ENCODE results near the gene NFKBIZ. TPM values are rescaled to one million over a fixed set of nuclear protein-coding genes. Genes with fewer than 3 reads are reported as not detected.

NFKBIZ gene
- total RNA-seq = 76.4 and 91.6 TPM in 2 replicates

- peak; percentile 67 for DNase-seq (ENCODE audit: low read depth)
- Histone ChIP-seq H3K27me3 (ENCODE audit: control insufficient read depth, insufficient read depth, low read length) (no peaks in the 10 kb centered on the region), H3K4me3 (ENCODE audit: low read depth, low read length) (peak within 1 kb of the TSS; percentile 96), H3K36me3 (ENCODE audit: control insufficient read depth, insufficient read depth, low read length) (peaks cover 2% of the 10 kb centered on the region)
- TF ChIP-seq CTCF (IDR thresholded peaks at IDR 0.05; ENCODE audit: insufficient read depth, low read length, poor library complexity, severe bottlenecking) = no peak
These were observed at the start of gene NFKBIZ for GRCh38 chr3:101848754-101849713. TSS of gene NFKBIZ (plus strand) at chr3:101849514. CDS start at chr3:101849629, 115 bp downstream.

GRCh38 chr3:101801174-101801573 lies 48.1 kb upstream of the NFKBIZ start:
- DNase-seq (ENCODE audit: low read depth) = no peak
- no peak for TF ChIP-seq CTCF (IDR thresholded peaks at IDR 0.05; ENCODE audit: insufficient read depth, low read length, poor library complexity, severe bottlenecking)
- H3K4me3 ChIP-seq (ENCODE audit: low read depth, low read length) = no peak overlapping the region

GRCh38 chr3:101802179-101802578 lies 47.1 kb upstream of the NFKBIZ start:
- TF ChIP-seq CTCF (IDR thresholded peaks at IDR 0.05; ENCODE audit: insufficient read depth, low read length, poor library complexity, severe bottlenecking) = no peak
- DNase-seq (ENCODE audit: low read depth) = no peak
- Histone ChIP-seq H3K27me3 (ENCODE audit: control insufficient read depth, insufficient read depth, low read length) (no peaks in the 10 kb centered on the region), H3K36me3 (ENCODE audit: control insufficient read depth, insufficient read depth, low read length) (peaks cover 1% of the 10 kb centered on the region), H3K4me3 (ENCODE audit: low read depth, low read length) (no peak overlapping the region)

More at GRCh38 chr3:101801174-101801573, 48.1 kb upstream of the NFKBIZ start:
- H3K27me3 ChIP-seq (ENCODE audit: control insufficient read depth, insufficient read depth, low read length) = no peaks in the 10 kb centered on the region
- H3K36me3 ChIP-seq (ENCODE audit: control insufficient read depth, insufficient read depth, low read length) = peaks cover 1% of the 10 kb centered on the region

- H3K4me3 ChIP-seq (ENCODE audit: low read depth, low read length) = no peak overlapping the region
- H3K27me3 ChIP-seq (ENCODE audit: control insufficient read depth, insufficient read depth, low read length) = no peaks in the 10 kb centered on the region
- DNase-seq (ENCODE audit: low read depth) = no peak
- H3K36me3 ChIP-seq (ENCODE audit: control insufficient read depth, insufficient read depth, low read length) = peaks cover 2% of the 10 kb centered on the region
- peak; percentile 81 for TF ChIP-seq CTCF (IDR thresholded peaks at IDR 0.05; ENCODE audit: insufficient read depth, low read length, poor library complexity, severe bottlenecking)
These were observed 46.0 kb upstream of the NFKBIZ start for GRCh38 chr3:101803173-101803782.

GRCh38 chr3:101803939-101804338 lies 45.4 kb upstream of the NFKBIZ start:
- no peak for DNase-seq (ENCODE audit: low read depth)
- TF ChIP-seq CTCF (IDR thresholded peaks at IDR 0.05; ENCODE audit: insufficient read depth, low read length, poor library complexity, severe bottlenecking) = no peak
- no peak overlapping the region for H3K4me3 ChIP-seq (ENCODE audit: low read depth, low read length)
- peaks cover 3% of the 10 kb centered on the region for H3K36me3 ChIP-seq (ENCODE audit: control insufficient read depth, insufficient read depth, low read length)
- no peaks in the 10 kb centered on the region for H3K27me3 ChIP-seq (ENCODE audit: control insufficient read depth, insufficient read depth, low read length)
